H1 (cell line): Measurements from ENCODE around the gene OR51B5. TPM values are rescaled to one million over a fixed set of nuclear protein-coding genes. Genes with fewer than 3 reads are reported as not detected.

Experiments used
- CTCF ChIA-PET: fragments of 300-600 bp; sonication (Branson Sonifier 250); formaldehyde crosslinking; loops from one replicate; lab custom pipeline; 2021; ENCODE audit not compliant: partially characterized antibody; lab: Charles Lee
- POLR2A ChIA-PET: fragments of 300-600 bp; sonication (Branson Sonifier 250); formaldehyde crosslinking; loops from one replicate; lab custom pipeline; 2021; ENCODE audit warnings: inconsistent platforms; ENCODE audit not compliant: partially characterized antibody; lab: Charles Lee
- DNase-seq, 2 experiments: peaks; one replicate each; pipeline versions ENCODE4 v3.0.0 to v3.0.0-alpha.2; 2010 to 2022; ENCODE audit warnings: low spot score in 2 of 2, low read depth in 1 of 2, mixed read lengths in 1 of 2
- FAIRE-seq: peaks from 2 replicates; lab custom pipeline; 2011; peaks lifted over from hg19 to GRCh38; lab: Jason Lieb, UNC
- H2AFZ ChIP-seq: 2 replicates; pipeline ENCODE4 v1.8.1; 2012; ENCODE audit warnings: low read length, inconsistent platforms
- H2AK5ac ChIP-seq: 2 replicates; pipeline ENCODE4 v1.6.1; 2013; ENCODE audit warnings: low read depth, low read length
- H2BK120ac ChIP-seq: replicated peaks from 2 replicates; pipeline ENCODE3; 2013; ENCODE audit warnings: low read depth, low read length, inconsistent platforms
- H2BK12ac ChIP-seq: 2 replicates; pipeline ENCODE4 v1.6.1; 2013; ENCODE audit warnings: low read depth, low read length
- H2BK15ac ChIP-seq: 2 replicates; pipeline ENCODE4 v1.6.1; 2013; ENCODE audit warnings: low read length
- H2BK20ac ChIP-seq: 2 replicates; pipeline ENCODE4 v1.6.1; 2013; ENCODE audit warnings: low read length
- H2BK5ac ChIP-seq: 2 replicates; pipeline ENCODE4 v1.6.1; 2013; ENCODE audit warnings: low read depth, low read length
- H3K14ac ChIP-seq: 2 replicates; pipeline ENCODE4 v1.6.1; 2013; ENCODE audit warnings: inconsistent platforms; ENCODE audit not compliant: insufficient read length
- H3K18ac ChIP-seq: 2 replicates; pipeline ENCODE4 v1.6.1; 2013; ENCODE audit warnings: low read length; ENCODE audit errors: extremely low read depth
- H3K23ac ChIP-seq: 2 replicates; pipeline ENCODE4 v1.6.1; 2013; ENCODE audit warnings: inconsistent platforms; ENCODE audit not compliant: insufficient read length
- H3K23me2 ChIP-seq: 2 replicates; pipeline ENCODE4 v1.6.1; 2013; ENCODE audit warnings: low read depth, low read length
- H3K27ac ChIP-seq: 2 replicates; pipeline ENCODE4 v1.6.1; 2011; ENCODE audit warnings: low read depth, low read length, inconsistent platforms
- H3K27me3 ChIP-seq, 4 experiments: replicated peaks in 1 of 4; 1 replicate in 1 of 4; 2 replicates in 3 of 4; pipeline versions ENCODE4 v1.6.1 to v1.8.1; 2011 to 2013; ENCODE audit warnings: low read length in 3 of 4, mild to moderate bottlenecking in 3 of 4, inconsistent platforms in 2 of 4, mixed read lengths in 2 of 4, moderate library complexity in 1 of 4; ENCODE audit not compliant: control insufficient read depth in 3 of 4, insufficient read depth in 3 of 4; ENCODE audit errors: extremely low read depth in 1 of 4
- H3K36me3 ChIP-seq, 4 experiments: 2 replicates each; pipeline versions ENCODE4 v1.6.1 to v1.8.1; 2011 to 2013; ENCODE audit warnings: mild to moderate bottlenecking in 4 of 4, low read length in 3 of 4, moderate library complexity in 2 of 4, control low read depth in 1 of 4, inconsistent platforms in 1 of 4; ENCODE audit not compliant: insufficient read depth in 4 of 4, control insufficient read depth in 2 of 4
- H3K4ac ChIP-seq: replicated peaks from 2 replicates; pipeline ENCODE3; 2013; ENCODE audit warnings: low read length, low read depth, mixed read lengths, inconsistent platforms; ENCODE audit not compliant: insufficient read length
- H3K4me1 ChIP-seq, 4 experiments: replicated peaks in 1 of 4; 1 replicate in 1 of 4; 2 replicates in 3 of 4; pipeline versions ENCODE4 v1.6.1 to v1.8.1; 2011 to 2013; ENCODE audit warnings: low read length in 3 of 4, inconsistent platforms in 2 of 4, mixed read lengths in 1 of 4; ENCODE audit not compliant: insufficient read depth in 4 of 4, control insufficient read depth in 3 of 4
- H3K4me2 ChIP-seq, 2 experiments: 2 replicates each; pipeline versions ENCODE4 v1.6.1 to v1.8.1; 2011 to 2013; ENCODE audit warnings: low read depth in 2 of 2, low read length in 2 of 2, control low read depth in 1 of 2, inconsistent platforms in 1 of 2, mild to moderate bottlenecking in 1 of 2; ENCODE audit not compliant: insufficient read depth in 1 of 2
- H3K4me3 ChIP-seq, 4 experiments: fragments of 200-600, 300-600 bp in 1 of 4; sonication (generic), shearing (Covaris generic), sonication (Bioruptor Twin) in 1 of 4; 2 replicates each; pipeline versions ENCODE4 v1.5.1 to v1.8.1; 2011 to 2016; ENCODE audit warnings: low read length in 4 of 4, low read depth in 3 of 4, control low read depth in 2 of 4, inconsistent platforms in 2 of 4, mild to moderate bottlenecking in 2 of 4, mixed read lengths in 1 of 4, moderate library complexity in 1 of 4; ENCODE audit not compliant: insufficient read depth in 2 of 4; ENCODE audit errors: extremely low read depth in 1 of 4
- H3K56ac ChIP-seq: replicated peaks from 2 replicates; pipeline ENCODE3; 2013; ENCODE audit warnings: low read depth, mild to moderate bottlenecking, mixed read lengths, low read length, inconsistent platforms; ENCODE audit not compliant: insufficient read length
- H3K79me1 ChIP-seq: 2 replicates; pipeline ENCODE4 v1.6.1; 2013; ENCODE audit warnings: low read depth, low read length, control low read depth
- H3K79me2 ChIP-seq, 2 experiments: 2 replicates each; pipeline versions ENCODE4 v1.6.1 to v1.8.1; 2012 to 2013; ENCODE audit warnings: low read length in 2 of 2, mild to moderate bottlenecking in 2 of 2, inconsistent platforms in 1 of 2; ENCODE audit not compliant: insufficient read depth in 2 of 2, control insufficient read depth in 1 of 2
- H3K9ac ChIP-seq, 4 experiments: replicated peaks in 1 of 4; 1 replicate in 1 of 4; 2 replicates in 3 of 4; pipeline versions ENCODE4 v1.6.1 to v1.8.1; 2011 to 2013; ENCODE audit warnings: low read depth in 3 of 4, low read length in 3 of 4, control low read depth in 2 of 4, mild to moderate bottlenecking in 2 of 4, moderate library complexity in 2 of 4, inconsistent platforms in 1 of 4; ENCODE audit errors: extremely low read depth in 1 of 4
- H3K9me3 ChIP-seq, 2 experiments: 2 replicates each; pipeline versions ENCODE4 v1.6.1 to v1.8.1; 2012 to 2013; ENCODE audit warnings: mild to moderate bottlenecking in 2 of 2, moderate library complexity in 2 of 2, control low read depth in 1 of 2, inconsistent platforms in 1 of 2, low read depth in 1 of 2, low read length in 1 of 2, mixed read lengths in 1 of 2; ENCODE audit not compliant: insufficient read depth in 2 of 2
- H4K20me1 ChIP-seq, 2 experiments: replicated peaks in 1 of 2; 2 replicates each; pipeline versions ENCODE3 to v1.8.1; 2011 to 2013; ENCODE audit warnings: inconsistent platforms in 2 of 2, low read length in 2 of 2, mild to moderate bottlenecking in 1 of 2; ENCODE audit not compliant: insufficient read depth in 2 of 2, control insufficient read depth in 1 of 2
- H4K5ac ChIP-seq: 2 replicates; pipeline ENCODE4 v1.6.1; 2013; ENCODE audit warnings: low read length, low read depth, mixed read lengths, inconsistent platforms; ENCODE audit not compliant: insufficient read length
- H4K8ac ChIP-seq: 2 replicates; pipeline ENCODE4 v1.8.0; 2013; ENCODE audit warnings: mild to moderate bottlenecking, moderate library complexity, low read length, inconsistent platforms; ENCODE audit not compliant: insufficient read depth; ENCODE audit errors: extremely low read depth
- H4K91ac ChIP-seq: replicated peaks from 2 replicates; pipeline ENCODE3; 2013; ENCODE audit warnings: low read length, mixed read lengths, inconsistent platforms; ENCODE audit not compliant: insufficient read length
- ASH2L ChIP-seq: fragments of 200-600, 300-600 bp; sonication (generic); IDR thresholded peaks from one replicate; pipeline ENCODE4 v1.7.1; 2017; ENCODE audit warnings: low read length
- CHD1 ChIP-seq: IDR thresholded peaks from 2 replicates; pipeline ENCODE4 v1.6.1; 2012; ENCODE audit warnings: low read depth, low read length, improper control_type of control experiment
- JUN ChIP-seq: IDR thresholded peaks from 2 replicates; pipeline ENCODE4 v1.6.1; 2011; ENCODE audit warnings: low read depth, mild to moderate bottlenecking, improper control_type of control experiment, low read length
- MAFK ChIP-seq: IDR thresholded peaks from 2 replicates; pipeline ENCODE4 v1.6.1; 2012; ENCODE audit warnings: low read depth, mild to moderate bottlenecking, improper control_type of control experiment, low read length
- RFX5 ChIP-seq: IDR thresholded peaks from 2 replicates; pipeline ENCODE4 v1.6.1; 2011; ENCODE audit warnings: low read depth, low read length, improper control_type of control experiment, borderline replicate concordance
- SAP30 ChIP-seq: fragments of 300-600 bp; sonication (generic); IDR thresholded peaks from 2 replicates; pipeline ENCODE4 v1.7.1; 2012; ENCODE audit warnings: low read length, moderate library complexity, mild to moderate bottlenecking, inconsistent platforms; ENCODE audit not compliant: insufficient read depth, insufficient replicate concordance
- SP1 ChIP-seq: IDR thresholded peaks from 2 replicates; pipeline ENCODE4 v1.6.1; 2011; ENCODE audit warnings: low read depth, low read length
- SRF ChIP-seq: IDR thresholded peaks from 2 replicates; pipeline ENCODE4 v1.6.1; 2011; ENCODE audit warnings: mild to moderate bottlenecking, low read depth, low read length, moderate library complexity
- SUZ12 ChIP-seq: fragments of 200-600 bp; sonication (generic); IDR thresholded peaks from 2 replicates; pipeline ENCODE4 v1.6.1; 2012; ENCODE audit warnings: mild to moderate bottlenecking, inconsistent platforms, low read length, moderate library complexity, mixed read lengths
- TAF1 ChIP-seq: IDR thresholded peaks from 2 replicates; pipeline ENCODE4 v1.6.1; 2011; ENCODE audit warnings: mild to moderate bottlenecking, low read depth, low read length
- TAF7 ChIP-seq: optimal IDR thresholded peaks from 2 replicates; pipeline ENCODE3; 2011; ENCODE audit warnings: low read depth, mild to moderate bottlenecking, inconsistent platforms, low read length, moderate library complexity, borderline replicate concordance
- TBP ChIP-seq: IDR thresholded peaks from 2 replicates; pipeline ENCODE4 v1.6.1; 2011; ENCODE audit warnings: low read depth, low read length, improper control_type of control experiment
- WGBS, 2 experiments: shearing (Covaris generic) in 1 of 2; methylation state at CpG; one replicate each; pipeline versions ENCODE4 v1.1.6 to v1.1.7; 2013 to 2015; ENCODE audit warnings: low lambda C conversion rate in 2 of 2, mixed read lengths in 2 of 2, inconsistent platforms in 1 of 2, low coverage in 1 of 2, missing lambda C conversion rate in 1 of 2; ENCODE audit not compliant: insufficient replicate concordance in 2 of 2, insufficient coverage in 1 of 2, insufficient read length in 1 of 2; ENCODE audit errors: extremely low coverage in 1 of 2, missing lambda C conversion rate in 1 of 2; 5-methylcytosine and 5-hydroxymethylcytosine counted together
- polyA plus RNA-seq, 7 experiments: library from polyadenylated mRNA; depleted of rRNA in 3 of 7; stranded (reverse) in 5 of 7; unstranded in 2 of 7; fragments of >200 nt in 5 of 7; fragments of 200-250 nt in 2 of 7; gene quantifications; 1 replicate in 5 of 7; 2 replicates in 1 of 7; 4 replicates in 1 of 7; pipeline versions ENCODE4 v1.2.1 to v1.2.3, GENCODE V29; 2011 to 2013; ENCODE audit warnings: missing spikeins in 2 of 7, mixed read lengths in 2 of 7
- total RNA-seq: library from RNA; stranded (reverse); fragmentation: NEBNext Ultra II Directional; extraction: Animal tissue kit (Norgen Biotek cat#: 25700); gene quantifications from 2 replicates; pipeline ENCODE4 v1.2.1, GENCODE V29; 2021
- TF ChIP-seq, protein P1 (sequence below): IDR thresholded peaks from 2 replicates; pipeline ENCODE4 v1.6.1; 2012; ENCODE audit warnings: low read length, inconsistent platforms

The OR51B5 gene
- total and polyA plus RNA-seq, 2 of the 8 experiments (the other 6 are each of a cell fraction or from before 2014, with no cell fraction given) = not detected

GRCh38 chr11:5345831-5346230 lies 2.5 kb upstream of the OR51B5 start:
- Histone ChIP-seq H3K4me2 (no peak overlapping the region), H2BK15ac (no peak overlapping the region), H2BK12ac (no peak overlapping the region), H2BK120ac (no peak overlapping the region), H2AK5ac (no peak overlapping the region), H3K36me3 (no peaks in the 10 kb centered on the region), H3K23me2 (no peaks in the 10 kb centered on the region), H2BK20ac (no peak overlapping the region), H3K27ac (no peak overlapping the region), H3K18ac (no peak overlapping the region), H3K27me3 (no peaks in the 10 kb centered on the region), H3K4me1 (peaks cover 0 to 5% (median 3%) of the 10 kb centered on the region in 4 experiments; a peak in 2 of 7 replicates), H2BK5ac (no peak overlapping the region), H4K5ac (no peak overlapping the region), H3K4ac (no peak overlapping the region), H3K9me3 (no peaks in the 10 kb centered on the region), H4K20me1 (no peaks in the 10 kb centered on the region), H3K79me1 (no peaks in the 10 kb centered on the region), H4K8ac (no peak overlapping the region), H3K79me2 (no peaks in the 10 kb centered on the region), H3K9ac (no peak overlapping the region), H3K4me3 (no peak overlapping the region), H4K91ac (no peak overlapping the region), H2AFZ (no peak overlapping the region), H3K14ac (no peak overlapping the region), H3K56ac (no peak overlapping the region), H3K23ac (no peak overlapping the region)
- CTCF ChIA-PET = interaction anchor here (1.4 to 2.7 kb wide), 3 partner anchors 18 to 34 kb away, joined by 3 to 8 read pairs (median 4); no protein-coding TSS in a partner anchor
- 94% methylated on average over 3 of the region's 3 CpGs; no CpG with 5 or more reads in 1 of the 2 experiments for WGBS, 2 experiments
- FAIRE-seq (no peak), DNase-seq (no peak)
- POLR2A ChIA-PET = no interaction called here
- TF ChIP-seq JUN (no peak), MAFK (no peak), SUZ12 (no peak), CHD1 (no peak), RFX5 (no peak), ASH2L (no peak), TBP (no peak), SAP30 (no peak), SRF (no peak), TAF7 (no peak), TAF1 (no peak), SP1 (no peak)
- TF ChIP-seq, protein P1, sequence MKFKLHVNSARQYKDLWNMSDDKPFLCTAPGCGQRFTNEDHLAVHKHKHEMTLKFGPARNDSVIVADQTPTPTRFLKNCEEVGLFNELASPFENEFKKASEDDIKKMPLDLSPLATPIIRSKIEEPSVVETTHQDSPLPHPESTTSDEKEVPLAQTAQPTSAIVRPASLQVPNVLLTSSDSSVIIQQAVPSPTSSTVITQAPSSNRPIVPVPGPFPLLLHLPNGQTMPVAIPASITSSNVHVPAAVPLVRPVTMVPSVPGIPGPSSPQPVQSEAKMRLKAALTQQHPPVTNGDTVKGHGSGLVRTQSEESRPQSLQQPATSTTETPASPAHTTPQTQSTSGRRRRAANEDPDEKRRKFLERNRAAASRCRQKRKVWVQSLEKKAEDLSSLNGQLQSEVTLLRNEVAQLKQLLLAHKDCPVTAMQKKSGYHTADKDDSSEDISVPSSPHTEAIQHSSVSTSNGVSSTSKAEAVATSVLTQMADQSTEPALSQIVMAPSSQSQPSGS = no peak
